H1 (cell line): ENCODE results near the gene ZFP91. TPM values are rescaled to one million over a fixed set of nuclear protein-coding genes. Genes with fewer than 3 reads are reported as not detected.

ENCODE experiments used
- EZH2 ChIP-seq: fragments of 200-600 bp; sonication (generic); IDR thresholded peaks from 2 replicates; pipeline ENCODE4 v1.7.1; 2012; ENCODE audit warnings: low read depth, mild to moderate bottlenecking, moderate library complexity, low read length, inconsistent platforms; ENCODE audit not compliant: severe bottlenecking
- RNF2 ChIP-seq: fragments of 200-900, 300-1000 bp; sonication (generic); IDR thresholded peaks from 2 replicates; pipeline ENCODE4 v1.7.1; 2016; ENCODE audit warnings: borderline replicate concordance, low read depth, mild to moderate bottlenecking, antibody characterized with exemption, low read length; ENCODE audit not compliant: poor library complexity, severe bottlenecking; ENCODE audit errors: missing control alignments
- SUZ12 ChIP-seq: fragments of 200-600 bp; sonication (generic); IDR thresholded peaks from 2 replicates; pipeline ENCODE4 v1.6.1; 2012; ENCODE audit warnings: mild to moderate bottlenecking, inconsistent platforms, low read length, moderate library complexity, mixed read lengths
- polyA plus RNA-seq, 7 experiments: library from polyadenylated mRNA; depleted of rRNA in 3 of 7; stranded (reverse) in 5 of 7; unstranded in 2 of 7; fragments of >200 nt in 5 of 7; fragments of 200-250 nt in 2 of 7; gene quantifications; 1 replicate in 5 of 7; 2 replicates in 1 of 7; 4 replicates in 1 of 7; pipeline versions ENCODE4 v1.2.1 to v1.2.3, GENCODE V29; 2011 to 2013; ENCODE audit warnings: missing spikeins in 2 of 7, mixed read lengths in 2 of 7
- total RNA-seq: library from RNA; stranded (reverse); fragmentation: NEBNext Ultra II Directional; extraction: Animal tissue kit (Norgen Biotek cat#: 25700); gene quantifications from 2 replicates; pipeline ENCODE4 v1.2.1, GENCODE V29; 2021
- TF ChIP-seq, protein P1 (sequence below): fragments of 300-600 bp; sonication (generic); IDR thresholded peaks from 2 replicates; pipeline ENCODE4 v1.7.1; 2012; ENCODE audit warnings: low read length, moderate library complexity, mild to moderate bottlenecking, inconsistent platforms; ENCODE audit not compliant: insufficient replicate concordance

The ZFP91 gene
- total and polyA plus RNA-seq, 2 of the 8 experiments (the other 6 are each of a cell fraction or from before 2014, with no cell fraction given) = 10.7 to 29.0 TPM

DNA sequence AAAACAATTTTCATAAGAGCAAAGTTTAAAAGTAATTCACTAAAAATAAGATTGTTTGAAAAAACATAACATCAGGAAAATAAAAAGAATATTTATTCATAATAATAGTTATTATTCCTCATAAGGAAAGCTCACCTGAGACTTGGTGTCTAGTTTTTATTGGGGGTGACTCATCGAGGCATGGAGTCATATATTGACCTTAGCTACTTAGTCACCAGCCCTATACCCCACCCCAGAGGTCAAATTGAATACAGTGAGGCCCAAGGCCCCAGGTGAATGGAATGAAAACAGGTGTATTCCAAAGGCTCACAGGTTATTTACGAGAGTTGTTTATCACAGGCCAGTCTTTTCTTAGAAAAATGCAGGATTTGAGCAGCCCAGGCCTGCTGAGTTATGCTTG lies 80.5 kb downstream of the ZFP91 start (continued):
- TF ChIP-seq, protein P1, sequence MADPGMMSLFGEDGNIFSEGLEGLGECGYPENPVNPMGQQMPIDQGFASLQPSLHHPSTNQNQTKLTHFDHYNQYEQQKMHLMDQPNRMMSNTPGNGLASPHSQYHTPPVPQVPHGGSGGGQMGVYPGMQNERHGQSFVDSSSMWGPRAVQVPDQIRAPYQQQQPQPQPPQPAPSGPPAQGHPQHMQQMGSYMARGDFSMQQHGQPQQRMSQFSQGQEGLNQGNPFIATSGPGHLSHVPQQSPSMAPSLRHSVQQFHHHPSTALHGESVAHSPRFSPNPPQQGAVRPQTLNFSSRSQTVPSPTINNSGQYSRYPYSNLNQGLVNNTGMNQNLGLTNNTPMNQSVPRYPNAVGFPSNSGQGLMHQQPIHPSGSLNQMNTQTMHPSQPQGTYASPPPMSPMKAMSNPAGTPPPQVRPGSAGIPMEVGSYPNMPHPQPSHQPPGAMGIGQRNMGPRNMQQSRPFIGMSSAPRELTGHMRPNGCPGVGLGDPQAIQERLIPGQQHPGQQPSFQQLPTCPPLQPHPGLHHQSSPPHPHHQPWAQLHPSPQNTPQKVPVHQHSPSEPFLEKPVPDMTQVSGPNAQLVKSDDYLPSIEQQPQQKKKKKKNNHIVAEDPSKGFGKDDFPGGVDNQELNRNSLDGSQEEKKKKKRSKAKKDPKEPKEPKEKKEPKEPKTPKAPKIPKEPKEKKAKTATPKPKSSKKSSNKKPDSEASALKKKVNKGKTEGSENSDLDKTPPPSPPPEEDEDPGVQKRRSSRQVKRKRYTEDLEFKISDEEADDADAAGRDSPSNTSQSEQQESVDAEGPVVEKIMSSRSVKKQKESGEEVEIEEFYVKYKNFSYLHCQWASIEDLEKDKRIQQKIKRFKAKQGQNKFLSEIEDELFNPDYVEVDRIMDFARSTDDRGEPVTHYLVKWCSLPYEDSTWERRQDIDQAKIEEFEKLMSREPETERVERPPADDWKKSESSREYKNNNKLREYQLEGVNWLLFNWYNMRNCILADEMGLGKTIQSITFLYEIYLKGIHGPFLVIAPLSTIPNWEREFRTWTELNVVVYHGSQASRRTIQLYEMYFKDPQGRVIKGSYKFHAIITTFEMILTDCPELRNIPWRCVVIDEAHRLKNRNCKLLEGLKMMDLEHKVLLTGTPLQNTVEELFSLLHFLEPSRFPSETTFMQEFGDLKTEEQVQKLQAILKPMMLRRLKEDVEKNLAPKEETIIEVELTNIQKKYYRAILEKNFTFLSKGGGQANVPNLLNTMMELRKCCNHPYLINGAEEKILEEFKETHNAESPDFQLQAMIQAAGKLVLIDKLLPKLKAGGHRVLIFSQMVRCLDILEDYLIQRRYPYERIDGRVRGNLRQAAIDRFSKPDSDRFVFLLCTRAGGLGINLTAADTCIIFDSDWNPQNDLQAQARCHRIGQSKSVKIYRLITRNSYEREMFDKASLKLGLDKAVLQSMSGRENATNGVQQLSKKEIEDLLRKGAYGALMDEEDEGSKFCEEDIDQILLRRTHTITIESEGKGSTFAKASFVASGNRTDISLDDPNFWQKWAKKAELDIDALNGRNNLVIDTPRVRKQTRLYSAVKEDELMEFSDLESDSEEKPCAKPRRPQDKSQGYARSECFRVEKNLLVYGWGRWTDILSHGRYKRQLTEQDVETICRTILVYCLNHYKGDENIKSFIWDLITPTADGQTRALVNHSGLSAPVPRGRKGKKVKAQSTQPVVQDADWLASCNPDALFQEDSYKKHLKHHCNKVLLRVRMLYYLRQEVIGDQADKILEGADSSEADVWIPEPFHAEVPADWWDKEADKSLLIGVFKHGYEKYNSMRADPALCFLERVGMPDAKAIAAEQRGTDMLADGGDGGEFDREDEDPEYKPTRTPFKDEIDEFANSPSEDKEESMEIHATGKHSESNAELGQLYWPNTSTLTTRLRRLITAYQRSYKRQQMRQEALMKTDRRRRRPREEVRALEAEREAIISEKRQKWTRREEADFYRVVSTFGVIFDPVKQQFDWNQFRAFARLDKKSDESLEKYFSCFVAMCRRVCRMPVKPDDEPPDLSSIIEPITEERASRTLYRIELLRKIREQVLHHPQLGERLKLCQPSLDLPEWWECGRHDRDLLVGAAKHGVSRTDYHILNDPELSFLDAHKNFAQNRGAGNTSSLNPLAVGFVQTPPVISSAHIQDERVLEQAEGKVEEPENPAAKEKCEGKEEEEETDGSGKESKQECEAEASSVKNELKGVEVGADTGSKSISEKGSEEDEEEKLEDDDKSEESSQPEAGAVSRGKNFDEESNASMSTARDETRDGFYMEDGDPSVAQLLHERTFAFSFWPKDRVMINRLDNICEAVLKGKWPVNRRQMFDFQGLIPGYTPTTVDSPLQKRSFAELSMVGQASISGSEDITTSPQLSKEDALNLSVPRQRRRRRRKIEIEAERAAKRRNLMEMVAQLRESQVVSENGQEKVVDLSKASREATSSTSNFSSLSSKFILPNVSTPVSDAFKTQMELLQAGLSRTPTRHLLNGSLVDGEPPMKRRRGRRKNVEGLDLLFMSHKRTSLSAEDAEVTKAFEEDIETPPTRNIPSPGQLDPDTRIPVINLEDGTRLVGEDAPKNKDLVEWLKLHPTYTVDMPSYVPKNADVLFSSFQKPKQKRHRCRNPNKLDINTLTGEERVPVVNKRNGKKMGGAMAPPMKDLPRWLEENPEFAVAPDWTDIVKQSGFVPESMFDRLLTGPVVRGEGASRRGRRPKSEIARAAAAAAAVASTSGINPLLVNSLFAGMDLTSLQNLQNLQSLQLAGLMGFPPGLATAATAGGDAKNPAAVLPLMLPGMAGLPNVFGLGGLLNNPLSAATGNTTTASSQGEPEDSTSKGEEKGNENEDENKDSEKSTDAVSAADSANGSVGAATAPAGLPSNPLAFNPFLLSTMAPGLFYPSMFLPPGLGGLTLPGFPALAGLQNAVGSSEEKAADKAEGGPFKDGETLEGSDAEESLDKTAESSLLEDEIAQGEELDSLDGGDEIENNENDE = no peak
- TF ChIP-seq SUZ12 (no peak), EZH2 (no peak), RNF2 (no peak)
